Activated naive CD4-positive, alpha-beta T cell (primary cell): ENCODE measurements around the gene ST6GAL1.

Source experiments
- DNase-seq, 4 experiments: peaks; one replicate each; lab custom pipeline; 2025; lab: John Stamatoyannopoulos, UW

The ST6GAL1 gene

DNA sequence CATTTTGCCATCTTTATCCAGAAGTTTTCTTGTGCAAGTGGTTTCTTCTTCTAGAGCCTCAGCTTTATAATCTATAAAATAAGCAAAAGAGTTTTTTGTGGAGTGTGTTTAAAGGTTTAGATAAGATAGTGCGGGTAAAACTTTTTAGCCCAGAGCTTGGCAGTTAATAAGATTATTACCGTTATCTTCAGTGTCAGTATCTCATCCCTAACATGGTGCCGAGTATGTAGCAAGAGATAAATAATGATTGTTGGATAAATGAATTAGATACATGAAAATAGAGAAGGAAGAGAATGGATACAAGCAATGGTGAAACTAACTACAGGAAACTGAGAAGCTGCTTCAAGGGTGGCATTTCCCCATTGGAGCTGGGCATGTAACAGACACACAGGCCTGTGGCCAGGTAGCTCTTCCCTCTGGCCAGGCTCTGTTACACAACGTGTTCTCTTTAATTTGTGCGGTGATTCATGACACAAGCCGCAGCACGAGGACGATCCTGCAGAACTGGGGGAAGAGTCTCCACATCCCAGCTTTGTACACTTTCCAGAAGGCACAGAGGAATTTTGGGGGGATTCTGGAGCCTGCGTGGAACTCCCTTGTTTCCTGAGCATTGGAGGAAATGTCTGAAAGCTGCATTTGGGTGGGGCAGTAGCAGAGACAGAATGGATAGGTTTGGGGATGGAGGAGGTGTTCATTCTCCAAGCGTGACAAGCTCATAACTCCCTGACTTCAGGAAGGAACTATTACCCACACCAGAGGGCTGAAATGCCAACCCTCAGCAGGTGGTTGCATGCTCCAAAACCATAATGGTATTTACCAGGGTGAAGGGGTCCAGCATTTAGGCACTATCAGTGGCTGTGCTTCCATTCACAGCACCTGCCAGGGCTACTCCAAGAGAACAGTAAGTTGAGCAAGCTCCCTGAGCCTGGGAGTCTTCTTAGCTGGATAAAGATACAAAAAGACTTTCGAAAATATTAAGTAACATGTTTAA, 14.2 kb upstream of the ST6GAL1 start:
- DNase-seq = no peak

DNA sequence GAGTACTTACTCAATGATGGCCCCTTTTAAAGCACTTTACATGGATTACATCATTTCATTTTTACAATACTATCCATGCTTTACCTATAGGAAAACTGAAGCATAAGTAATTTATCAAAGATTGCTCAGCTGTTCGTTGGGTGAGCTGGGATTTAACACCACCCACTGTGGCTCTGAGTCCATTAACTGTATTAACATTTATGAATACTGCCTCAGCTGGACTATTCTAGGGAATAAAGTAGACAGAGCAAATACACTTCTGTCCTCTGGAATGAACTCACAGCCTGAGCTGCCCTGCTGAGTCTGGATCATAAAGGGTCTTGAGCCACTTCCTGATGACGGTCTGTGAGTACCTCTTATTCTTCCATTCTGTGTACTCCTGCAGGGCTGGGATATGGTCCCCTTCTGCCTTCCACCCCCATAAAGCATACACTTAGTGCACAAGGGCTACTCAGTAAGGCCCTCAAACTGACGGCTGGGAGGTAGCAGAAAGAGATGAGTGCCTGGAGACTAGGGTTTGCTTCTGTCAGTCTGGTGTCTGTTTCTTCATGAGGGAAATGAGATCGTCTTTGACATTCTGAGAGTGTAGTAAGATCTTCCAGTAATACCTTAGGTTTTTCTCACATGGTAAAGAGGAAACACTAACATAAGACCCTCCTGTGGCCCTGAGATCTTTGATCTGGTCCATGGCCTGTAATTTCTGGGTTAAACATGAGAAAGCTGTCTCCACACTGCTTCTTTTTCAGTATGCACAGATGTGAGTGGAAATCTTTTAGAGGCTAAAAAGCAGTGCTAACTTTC, 12.6 kb upstream of the ST6GAL1 start:
- DNase-seq = no peak

DNA sequence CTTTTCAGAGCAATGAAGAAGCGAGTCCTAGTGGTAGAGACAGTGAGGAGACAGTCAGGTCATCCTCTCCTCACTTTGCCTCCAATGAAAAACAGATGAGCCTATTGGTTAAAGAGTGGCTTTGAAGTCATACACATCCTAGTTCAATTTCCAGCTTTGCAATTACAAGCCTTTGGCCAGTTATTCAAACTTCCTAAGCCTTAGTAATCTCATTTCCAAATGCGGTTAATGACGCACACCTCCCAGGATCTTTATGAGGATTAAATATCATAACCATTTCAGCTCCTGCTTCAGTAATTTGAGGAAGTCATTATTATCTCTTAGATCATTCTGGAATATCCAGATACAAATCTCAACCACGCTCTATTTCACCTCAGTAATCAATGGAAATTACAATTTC, 10.0 kb upstream of the ST6GAL1 start:
- DNase-seq = no peak

DNA sequence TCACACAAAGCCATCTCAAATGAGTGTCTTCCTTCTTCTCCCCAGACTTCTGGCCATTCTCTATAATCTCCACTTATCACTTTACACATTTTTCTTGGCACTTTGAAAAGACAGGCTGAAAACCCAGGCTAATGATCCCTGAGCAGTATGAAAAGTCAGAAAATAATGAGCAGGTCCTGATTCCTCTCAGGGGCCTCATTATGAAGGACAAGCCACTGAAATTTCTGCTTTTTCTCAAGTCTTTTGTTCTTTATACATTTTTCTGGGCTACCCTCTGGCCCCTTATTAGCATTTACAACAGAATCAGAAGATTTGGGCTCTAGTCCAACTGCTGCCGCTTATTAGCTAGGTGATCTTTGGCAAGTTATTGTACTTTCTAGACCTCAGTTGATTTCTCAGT, 9.5 kb upstream of the ST6GAL1 start:
- no peak for DNase-seq

DNA sequence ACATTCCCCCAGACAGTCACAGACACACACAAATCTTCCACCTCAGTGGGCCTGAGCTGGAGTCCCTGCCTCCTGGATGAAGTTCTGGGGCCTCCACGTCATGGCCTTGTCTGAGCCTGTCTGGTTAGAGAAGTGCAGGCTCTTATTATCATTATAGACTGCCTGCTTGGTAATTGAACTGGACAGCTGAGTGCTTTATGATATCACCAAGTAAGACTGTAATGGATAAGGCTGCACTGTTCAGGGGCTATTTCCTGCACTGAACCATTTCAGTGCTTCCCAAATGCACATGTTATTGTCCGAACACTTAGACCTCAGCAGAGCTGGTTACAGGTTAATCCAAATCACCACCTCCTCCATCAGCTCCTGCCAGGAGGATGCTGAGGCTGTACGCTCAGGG, 8.7 kb upstream of the ST6GAL1 start:
- no peak for DNase-seq

DNA sequence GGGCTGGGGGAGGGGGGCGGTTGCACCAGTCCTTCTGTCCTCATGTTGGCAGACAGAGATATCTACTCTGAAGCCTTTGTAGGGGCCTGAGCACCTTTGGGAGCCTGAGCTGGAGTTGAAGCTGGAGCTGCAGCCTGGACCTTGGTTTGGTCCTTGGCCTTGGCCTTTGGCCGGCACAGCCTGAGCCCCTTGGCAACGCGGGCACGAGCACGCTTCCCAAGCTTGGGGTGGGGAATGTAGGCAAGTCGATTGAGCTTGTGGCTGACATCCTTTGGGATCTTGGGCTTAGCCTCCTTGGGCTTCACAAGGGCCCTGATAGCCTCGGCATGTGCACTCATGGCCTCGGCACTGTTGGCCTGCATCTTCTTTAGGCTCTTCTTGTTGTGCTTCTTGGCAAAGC, 8.1 kb upstream of the ST6GAL1 start:
- DNase-seq = no peak

DNA sequence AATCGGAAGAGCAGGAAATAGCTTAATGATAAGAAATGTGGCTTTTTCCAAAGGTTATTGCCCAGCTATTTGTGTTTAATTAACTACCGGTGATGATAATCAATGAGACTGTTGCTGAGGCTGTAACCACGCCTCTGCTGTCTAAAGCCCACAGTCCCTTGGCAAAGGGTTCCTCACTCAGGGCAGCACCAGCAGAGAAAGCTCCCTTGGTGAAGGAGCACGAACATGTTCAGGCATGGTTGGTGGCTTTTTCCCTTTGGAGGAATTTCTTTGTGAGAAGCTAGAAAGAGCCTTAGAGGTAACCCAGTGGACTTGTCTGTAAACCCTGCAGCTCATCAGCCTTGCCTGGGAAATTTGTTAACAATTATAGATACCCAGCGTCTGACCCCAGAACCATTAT, 7.5 kb upstream of the ST6GAL1 start:
- DNase-seq = no peak

DNA sequence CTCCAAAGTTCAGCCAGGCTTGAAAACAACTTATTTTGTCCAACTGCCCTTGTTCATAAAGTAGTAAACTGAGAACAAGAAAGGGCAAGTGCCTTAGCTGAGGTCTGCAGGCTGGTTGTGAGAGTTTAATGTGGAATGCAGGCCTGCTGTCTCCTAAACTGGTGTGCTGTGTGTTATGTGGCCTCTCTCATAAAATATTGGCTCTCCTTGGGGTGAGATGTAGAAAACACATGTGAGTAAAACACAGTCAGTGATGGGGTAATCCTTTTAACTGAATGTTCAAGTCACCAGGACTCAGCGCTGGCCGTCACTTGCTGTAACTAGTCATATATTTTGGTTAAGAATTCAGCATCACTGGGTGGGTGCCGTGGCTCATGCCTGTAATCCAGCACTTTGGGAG, 7.1 kb upstream of the ST6GAL1 start:
- no peak for DNase-seq

DNA sequence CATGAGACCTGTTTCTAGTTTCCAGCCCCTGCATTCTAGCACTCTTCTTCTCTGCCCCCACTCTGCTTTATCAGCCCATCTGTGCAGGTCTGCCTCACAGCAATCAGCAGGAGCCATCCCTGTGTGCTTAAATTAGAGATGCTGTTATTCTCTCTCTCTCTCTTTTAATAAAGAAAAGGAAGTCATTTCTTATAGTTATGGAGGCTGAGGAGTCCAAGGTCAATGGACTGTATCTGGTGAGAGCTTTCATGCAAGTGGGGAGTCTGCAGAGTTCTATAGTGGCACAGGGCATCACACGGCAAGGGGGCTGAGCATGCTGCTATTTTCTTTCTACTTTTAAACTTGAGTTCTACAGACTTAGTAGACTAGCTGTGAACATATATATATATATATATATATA, 4.5 kb upstream of the ST6GAL1 start:
- DNase-seq = no peak

DNA sequence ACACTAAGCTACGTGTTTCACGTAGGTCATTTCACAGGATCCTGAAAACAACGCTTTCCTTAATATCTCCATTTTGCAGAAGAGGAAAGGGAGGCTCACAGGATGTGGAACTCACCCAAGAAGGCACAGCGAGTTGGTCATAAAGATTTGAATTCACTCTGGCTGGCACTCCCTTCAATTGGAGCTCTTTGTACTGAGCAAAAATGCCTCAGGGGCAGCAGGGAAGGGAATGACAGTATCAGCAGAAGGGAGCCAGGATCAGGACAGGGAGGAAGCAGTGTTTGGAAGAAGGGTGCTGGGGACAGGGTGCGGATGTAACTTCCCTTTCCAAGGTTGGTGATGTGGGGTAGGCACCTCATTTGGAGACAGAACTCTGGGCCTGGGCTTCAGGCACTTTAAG, 1.1 kb upstream of the ST6GAL1 start:
- DNase-seq = no peak

DNA sequence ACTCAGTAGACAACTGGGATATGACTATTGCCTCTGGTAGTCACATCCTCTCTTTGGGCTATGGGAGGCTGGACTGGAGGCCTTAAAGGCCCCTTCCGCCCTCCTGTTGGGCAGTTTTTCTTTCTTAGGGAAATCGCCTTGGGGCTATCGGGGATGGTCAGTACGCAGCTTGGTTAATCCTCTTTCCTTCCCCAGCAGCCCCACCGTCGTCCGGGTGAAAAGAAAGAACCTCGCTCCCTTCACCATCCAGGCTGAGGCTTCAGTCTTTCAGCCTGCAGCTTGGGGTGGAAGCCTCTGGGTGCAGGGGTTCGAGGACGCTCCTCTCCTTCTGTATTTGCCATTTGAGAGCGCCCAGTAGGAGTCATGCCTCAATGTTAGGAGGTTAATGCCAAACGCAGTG, 641 bp upstream of the ST6GAL1 start:
- no peak for DNase-seq

DNA sequence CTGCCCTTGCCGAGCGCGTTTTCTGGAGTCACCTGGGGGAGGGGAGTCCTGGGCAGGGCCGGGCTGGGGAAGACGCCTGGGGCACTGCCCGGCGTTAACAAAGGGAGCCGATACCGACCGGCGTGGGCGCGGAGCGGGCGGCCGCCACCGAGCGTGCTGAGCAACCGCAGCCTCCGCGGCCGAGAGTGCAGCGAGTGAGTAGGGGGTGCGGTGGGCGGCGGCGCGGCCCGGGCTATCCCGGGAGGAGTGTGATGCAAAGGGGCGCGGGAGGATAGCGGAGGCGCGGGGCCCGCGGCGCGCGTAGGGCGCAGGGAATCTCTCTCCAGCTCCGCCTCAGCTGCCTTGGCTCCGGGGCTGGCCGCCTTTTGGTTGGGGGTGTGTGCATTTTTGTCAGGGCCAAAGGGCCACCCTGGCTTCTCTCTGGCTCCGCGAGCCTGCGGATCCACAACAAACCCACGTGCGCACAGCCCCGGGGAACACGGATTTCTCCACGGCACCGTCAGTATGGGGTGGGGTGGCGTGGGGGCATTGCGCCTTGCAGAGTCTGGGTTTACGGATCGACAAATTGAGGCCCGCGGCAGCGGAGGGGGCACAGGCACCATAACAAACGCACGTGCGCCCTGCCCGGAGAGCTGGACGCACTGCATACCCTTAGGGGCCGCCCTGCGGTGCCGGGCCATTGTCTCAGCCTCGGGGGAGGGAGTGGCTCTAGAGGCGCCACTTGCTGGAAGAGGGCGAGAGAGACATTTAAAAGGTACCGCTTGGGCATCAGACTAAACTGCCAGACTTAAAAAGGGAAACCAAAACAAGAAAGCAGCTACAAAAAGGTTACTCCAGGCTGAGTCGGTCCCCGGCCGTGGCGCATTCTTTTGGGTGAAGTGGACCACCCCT, 560 bp downstream of the ST6GAL1 start:
- peak in 3 of 4 experiments; percentile 32 to 56 (median 40) for DNase-seq

DNA sequence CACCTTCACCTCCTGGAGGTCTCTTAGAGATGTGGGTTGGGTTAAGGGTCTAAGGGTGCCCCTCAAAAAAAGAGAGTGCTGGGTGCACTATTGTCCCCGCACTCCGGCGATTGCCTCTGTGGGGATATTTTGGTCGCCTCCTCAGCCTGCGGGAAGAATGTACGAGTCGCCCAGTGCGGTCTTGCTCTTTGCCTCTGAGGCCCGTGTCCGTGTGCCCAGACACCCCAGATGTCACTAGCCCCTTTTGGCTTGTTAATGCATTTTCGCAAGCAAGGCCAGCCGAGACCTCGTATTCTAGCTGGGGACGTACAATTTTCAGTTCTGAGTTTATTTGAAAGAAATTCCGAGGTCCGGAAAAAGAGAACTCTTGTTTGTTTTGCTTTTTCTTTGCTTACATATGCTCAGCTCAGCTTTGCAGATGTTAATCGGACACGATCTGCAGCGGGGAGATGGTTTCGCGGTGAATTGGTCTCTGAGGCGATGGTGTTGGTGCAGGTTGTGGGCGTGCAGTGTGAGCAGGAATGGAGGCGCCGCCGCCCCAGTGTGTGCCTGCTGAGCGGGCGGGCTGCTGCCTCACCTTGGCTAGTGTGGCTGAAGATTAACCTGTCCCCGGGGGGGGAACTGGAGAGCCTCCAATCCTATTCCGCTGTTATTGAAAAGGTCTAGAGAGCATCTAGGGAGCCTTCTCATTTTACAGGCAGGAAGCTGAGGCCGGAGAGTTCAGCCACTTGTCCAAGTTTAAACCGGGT, 1.4 kb downstream of the ST6GAL1 start:
- DNase-seq = peak; percentile 6 to 47 (median 27)

DNA sequence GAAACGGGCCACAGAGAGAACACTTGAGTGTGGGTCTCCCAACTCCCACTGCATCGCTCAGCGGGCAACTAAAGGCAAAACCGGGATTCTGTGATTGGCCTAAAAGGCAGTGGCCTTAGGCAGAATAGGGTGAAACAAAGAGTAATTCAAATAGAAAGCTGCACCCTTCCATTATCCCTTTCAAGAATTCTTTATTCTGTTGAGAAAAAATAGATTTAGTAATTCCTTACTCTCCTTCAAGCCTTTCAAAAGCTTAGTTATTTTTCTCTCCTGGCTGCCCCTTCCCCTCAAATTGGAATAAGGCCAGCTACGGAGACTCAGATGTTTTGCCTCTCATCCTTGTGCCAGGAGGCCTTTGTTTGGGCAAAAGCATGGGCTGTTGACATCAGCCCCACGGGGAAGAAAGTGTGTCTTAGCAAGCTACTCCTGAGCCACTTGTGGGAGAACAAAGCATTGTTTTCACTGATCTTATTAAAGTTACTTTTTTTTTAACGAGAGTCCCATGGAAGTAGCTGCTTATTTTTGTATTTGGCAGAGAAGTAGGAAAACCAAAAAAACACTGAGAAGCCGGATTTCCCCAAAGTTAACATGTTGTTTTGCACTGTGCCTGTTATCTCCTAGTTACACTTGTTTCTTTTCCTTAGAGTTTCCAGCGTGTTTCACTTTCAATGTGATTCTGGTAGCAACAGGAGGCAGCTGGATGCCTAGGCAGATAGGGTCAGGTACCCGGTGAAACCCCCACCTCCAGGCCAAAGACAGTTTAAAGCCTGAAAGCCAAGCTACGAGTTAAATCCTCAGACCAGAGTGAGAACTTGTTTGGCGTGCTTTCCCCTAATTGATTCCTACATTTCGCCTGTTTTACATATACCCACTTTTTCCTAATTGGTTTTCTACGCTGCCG, 2.2 kb downstream of the ST6GAL1 start:
- no peak for DNase-seq

DNA sequence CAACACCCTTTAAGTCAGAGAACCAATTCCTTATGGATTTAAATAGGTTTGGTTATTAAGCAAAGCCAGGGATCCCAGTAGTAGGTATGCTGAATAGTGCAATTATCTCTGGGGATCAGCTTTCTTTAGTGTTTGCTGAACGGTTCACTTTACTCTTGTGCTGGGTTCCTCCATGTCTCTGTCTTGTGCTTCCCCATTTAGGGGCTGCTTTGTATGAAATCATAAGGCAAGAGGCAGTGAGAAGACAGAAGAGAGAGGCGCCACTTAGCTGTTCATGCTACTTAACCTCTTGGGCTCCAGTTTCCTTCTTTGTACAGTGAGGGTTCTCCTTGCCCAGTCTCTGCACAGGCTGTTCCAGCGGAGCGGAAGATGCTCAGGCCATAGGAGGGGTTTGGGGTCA, 3.5 kb downstream of the ST6GAL1 start:
- DNase-seq = no peak

DNA sequence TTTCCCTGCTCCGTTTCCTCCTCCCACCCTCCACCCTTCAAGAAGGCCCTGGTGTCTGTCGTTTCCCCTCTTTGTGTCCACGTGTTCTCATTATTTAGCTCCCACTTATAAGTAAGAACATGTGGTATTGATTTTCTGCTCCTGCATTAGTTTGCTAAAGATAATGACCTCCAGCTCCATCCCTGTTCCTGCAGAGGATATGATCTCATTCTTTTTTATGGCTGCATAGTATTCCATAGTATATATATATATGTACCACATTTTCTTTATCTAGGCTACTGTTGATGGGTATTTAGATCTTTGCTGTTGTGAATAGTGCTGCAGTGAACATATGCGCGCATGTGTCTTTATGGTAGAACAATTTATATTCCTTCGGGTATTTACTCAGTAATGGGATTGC, 4.8 kb downstream of the ST6GAL1 start:
- DNase-seq = no peak

DNA sequence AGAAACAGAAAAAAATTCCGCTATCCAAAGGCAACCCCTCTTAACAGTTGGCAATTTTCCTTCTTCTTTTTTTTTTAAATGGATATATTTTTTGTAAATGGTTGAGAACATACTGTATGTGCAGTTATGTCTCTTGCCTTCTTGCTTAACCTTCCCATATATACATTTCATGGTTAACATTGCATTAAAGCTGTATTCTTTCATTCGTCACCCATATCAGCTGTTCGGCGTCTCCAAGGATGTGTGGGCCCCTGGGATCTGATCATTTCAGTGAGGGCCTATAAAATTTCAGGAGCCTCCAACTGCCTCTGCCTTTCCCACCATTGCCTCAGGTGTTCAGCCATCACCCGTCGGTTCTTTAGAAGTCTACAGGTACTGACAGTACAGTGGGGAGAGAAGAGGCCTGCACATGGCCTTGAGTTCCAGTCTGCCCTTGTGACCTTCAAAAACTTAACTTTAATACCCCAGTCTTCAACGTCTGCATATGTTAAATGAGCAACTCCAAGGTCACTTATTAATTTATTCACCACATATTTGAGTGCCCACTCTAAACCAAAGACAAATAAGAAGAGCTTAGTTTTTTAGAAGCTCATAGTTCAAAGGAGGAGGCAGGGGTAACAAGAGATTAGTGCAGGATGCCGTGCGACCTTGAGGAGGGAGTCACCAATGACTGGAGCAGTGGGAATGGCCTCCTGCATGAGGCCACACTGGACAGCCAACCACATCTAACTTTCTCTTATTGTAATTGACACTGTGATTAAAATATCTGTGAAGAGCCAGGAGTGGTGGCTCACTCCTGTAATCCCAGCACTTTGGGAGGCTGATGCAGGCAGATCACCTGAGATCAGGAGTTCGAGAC, 6.9 kb downstream of the ST6GAL1 start:
- DNase-seq = no peak

DNA sequence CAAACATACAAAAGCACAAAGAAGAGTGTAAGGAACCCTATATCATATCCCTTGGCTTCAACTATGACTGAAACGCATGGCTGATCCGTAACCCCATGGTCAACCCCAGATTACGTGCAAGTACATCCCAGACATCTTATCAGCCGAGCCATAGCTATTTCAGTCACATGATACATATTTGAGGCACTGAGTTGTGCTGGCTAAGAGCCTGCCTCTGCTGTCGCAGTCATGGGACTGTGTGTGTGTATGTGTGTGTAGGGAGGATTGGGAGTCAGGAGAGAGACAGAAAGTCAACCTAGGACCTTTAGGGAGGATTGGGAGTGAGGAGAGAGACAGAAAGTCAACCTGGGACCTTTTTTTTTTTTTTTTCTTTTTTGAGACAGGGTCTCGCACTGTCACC, 8.4 kb downstream of the ST6GAL1 start:
- DNase-seq = no peak

DNA sequence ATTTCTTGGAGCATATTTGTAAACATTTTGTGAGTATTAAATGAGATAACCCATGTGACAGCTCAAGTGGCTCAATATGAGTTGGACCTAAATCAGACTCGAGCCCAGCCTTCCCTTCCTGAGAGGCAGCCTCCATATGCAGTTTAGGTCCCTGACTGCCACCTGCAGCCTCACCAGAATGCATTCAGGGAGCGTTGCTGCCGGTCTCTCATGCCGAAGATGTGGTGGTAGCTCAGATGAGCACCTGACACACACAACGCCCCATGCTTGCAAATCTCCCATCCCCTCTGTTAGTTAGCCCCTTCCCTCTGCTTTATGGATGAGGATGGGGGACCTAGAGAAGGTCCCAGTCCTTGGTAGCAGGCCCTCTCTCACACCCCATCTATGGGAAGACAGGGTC, 9.2 kb downstream of the ST6GAL1 start:
- no peak for DNase-seq
